ENCODE data around the gene PACSIN2. TPM values are rescaled to one million over a fixed set of nuclear protein-coding genes. Genes with fewer than 3 reads are reported as not detected.

PACSIN2 gene
- total and polyA plus RNA-seq, 2 experiments from 2014 or later: 23.5 to 57.3 TPM

DNA sequence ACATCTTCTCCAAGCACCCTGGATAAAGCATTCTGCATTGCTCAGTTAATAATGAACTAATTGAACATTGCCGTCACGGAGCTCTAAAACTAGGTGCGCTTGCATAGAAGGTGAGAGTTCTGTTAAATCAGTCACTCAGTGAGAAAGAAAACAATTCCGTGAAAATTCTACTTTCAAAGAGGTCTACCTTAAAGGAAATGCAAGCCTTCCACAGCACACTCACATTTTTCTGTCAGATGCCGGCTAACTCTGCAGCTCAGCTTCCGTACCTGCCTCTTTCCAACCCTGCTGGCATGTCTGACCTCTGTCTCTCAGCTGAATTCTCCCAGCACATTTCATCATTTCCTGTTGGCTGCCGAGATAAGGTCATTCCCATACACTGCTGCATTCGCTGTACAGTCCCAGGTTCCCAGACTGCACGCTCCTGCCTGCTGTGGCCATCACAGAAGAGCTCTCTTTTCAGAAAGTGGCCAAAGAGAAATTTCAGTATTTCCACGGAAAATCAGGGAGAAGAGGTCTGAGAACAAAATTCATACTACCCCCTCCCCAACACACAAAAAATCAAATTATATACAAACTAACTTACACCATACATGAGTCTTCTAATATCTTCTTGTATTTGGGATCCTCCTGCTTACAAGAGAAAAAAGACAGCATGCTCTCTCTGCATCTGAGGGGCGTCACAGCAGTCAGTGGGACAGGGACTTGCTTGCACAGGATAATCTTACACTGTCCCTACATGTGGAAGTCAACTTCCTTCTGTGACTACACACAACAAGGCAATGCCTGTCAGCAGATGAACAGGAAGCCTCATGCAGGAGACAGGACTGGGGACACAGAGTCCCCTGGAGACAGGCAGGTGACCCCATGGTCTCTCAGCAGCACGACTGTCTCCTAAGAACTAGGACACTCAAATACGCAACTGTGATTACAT is 55.1 kb downstream of the PACSIN2 start:
- Mint-ChIP-seq H3K4me1 (peaks cover 65% of the 10 kb centered on the region), H3K9me3 (no peaks in the 10 kb centered on the region; the same call in 2 of the 3 replicates), H3K27me3 (ENCODE audit: insufficient read depth, low read depth, poor library complexity) (peaks cover 6% of the 10 kb centered on the region), H3K36me3 (ENCODE audit: low read depth) (peaks cover 11% of the 10 kb centered on the region; the same call in 2 of the 3 replicates), H3K4me3 (no peak overlapping the region; the same call in 2 of the 3 replicates), H3K27ac (peak overlapping the region; percentile 90)
- H3K9me2 ChIP-seq (ENCODE audit: insufficient read depth): no peaks in the 10 kb centered on the region
- peak; percentile 55 for DNase-seq (ENCODE audit: low spot score)
- TF ChIP-seq POLR2AphosphoS5 (IDR thresholded peaks at IDR 0.05; ENCODE audit: low read depth) (no peak), EZH2 (IDR thresholded peaks at IDR 0.05; ENCODE audit: low read depth, unreplicated experiment) (no peak), STAT1 (IDR thresholded peaks at IDR 0.05; ENCODE audit: unreplicated experiment) (no peak)
- TF ChIP-seq, protein P1, sequence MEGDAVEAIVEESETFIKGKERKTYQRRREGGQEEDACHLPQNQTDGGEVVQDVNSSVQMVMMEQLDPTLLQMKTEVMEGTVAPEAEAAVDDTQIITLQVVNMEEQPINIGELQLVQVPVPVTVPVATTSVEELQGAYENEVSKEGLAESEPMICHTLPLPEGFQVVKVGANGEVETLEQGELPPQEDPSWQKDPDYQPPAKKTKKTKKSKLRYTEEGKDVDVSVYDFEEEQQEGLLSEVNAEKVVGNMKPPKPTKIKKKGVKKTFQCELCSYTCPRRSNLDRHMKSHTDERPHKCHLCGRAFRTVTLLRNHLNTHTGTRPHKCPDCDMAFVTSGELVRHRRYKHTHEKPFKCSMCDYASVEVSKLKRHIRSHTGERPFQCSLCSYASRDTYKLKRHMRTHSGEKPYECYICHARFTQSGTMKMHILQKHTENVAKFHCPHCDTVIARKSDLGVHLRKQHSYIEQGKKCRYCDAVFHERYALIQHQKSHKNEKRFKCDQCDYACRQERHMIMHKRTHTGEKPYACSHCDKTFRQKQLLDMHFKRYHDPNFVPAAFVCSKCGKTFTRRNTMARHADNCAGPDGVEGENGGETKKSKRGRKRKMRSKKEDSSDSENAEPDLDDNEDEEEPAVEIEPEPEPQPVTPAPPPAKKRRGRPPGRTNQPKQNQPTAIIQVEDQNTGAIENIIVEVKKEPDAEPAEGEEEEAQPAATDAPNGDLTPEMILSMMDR (conservative IDR thresholded peaks at IDR 0.05; ENCODE audit: low read depth in 2 of 2): no peak
- peak; percentile 15 for ATAC-seq
- no peaks in the 10 kb centered on the region for H3F3A ChIP-seq (replicated peaks; ENCODE audit: low read depth)
- no peak overlapping the region for H3K4me3 ChIP-seq
- H3K4me1 ChIP-seq (ENCODE audit: insufficient read depth): peaks cover 48% of the 10 kb centered on the region
- H4K20me1 ChIP-seq (replicated peaks; ENCODE audit: insufficient read depth): peaks cover 47% of the 10 kb centered on the region
- H2AFZ ChIP-seq: no peak overlapping the region
- H3K27ac ChIP-seq (ENCODE audit: low read depth): peak overlapping the region; percentile 77
- no peaks in the 10 kb centered on the region for H3K27me3 ChIP-seq (ENCODE audit: insufficient read depth)
- H3K4me2 ChIP-seq: no peak overlapping the region
- H3K36me3 ChIP-seq (ENCODE audit: insufficient read depth): no peaks in the 10 kb centered on the region
- H3K79me2 ChIP-seq (replicated peaks; ENCODE audit: insufficient read depth): peaks cover 97% of the 10 kb centered on the region

DNA sequence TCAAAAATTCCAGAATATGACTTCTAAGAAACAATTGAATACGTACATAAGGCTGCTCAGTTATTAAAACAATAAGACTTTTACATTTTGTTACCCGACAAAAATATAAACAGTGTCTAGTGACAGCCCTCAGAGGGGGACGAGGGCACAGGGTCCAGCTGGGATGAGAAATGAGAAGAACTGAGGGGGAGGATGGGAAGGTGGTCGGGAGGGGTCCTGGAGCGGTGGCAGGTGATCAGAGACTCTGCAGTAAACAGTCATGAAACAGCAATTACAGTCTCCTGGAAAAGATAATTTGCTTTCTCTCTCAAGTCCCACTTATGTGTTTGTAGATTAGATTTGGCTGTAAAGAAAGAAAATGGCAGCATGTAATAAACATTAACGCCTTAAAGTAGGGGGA is 56.0 kb downstream of the PACSIN2 start:
- Histone ChIP-seq H3K9me2 (ENCODE audit: insufficient read depth) (no peaks in the 10 kb centered on the region), H3K79me2 (replicated peaks; ENCODE audit: insufficient read depth) (peaks cover 97% of the 10 kb centered on the region), H2AFZ (no peak overlapping the region), H3F3A (replicated peaks; ENCODE audit: low read depth) (no peaks in the 10 kb centered on the region), H3K36me3 (ENCODE audit: insufficient read depth) (no peaks in the 10 kb centered on the region), H4K20me1 (replicated peaks; ENCODE audit: insufficient read depth) (peaks cover 50% of the 10 kb centered on the region), H3K27ac (ENCODE audit: low read depth) (peak overlapping the region; percentile 77; the same call in 1 of the 2 replicates), H3K4me1 (ENCODE audit: insufficient read depth) (peaks cover 52% of the 10 kb centered on the region), H3K4me2 (no peak overlapping the region), H3K27me3 (ENCODE audit: insufficient read depth) (no peaks in the 10 kb centered on the region), H3K4me3 (no peak overlapping the region)
- DNase-seq (ENCODE audit: low spot score) (no peak), ATAC-seq (no peak)
- peaks cover 11% of the 10 kb centered on the region; the same call in 2 of the 3 replicates for H3K36me3 Mint-ChIP-seq (ENCODE audit: low read depth)
- H3K27me3 Mint-ChIP-seq (ENCODE audit: insufficient read depth, low read depth, poor library complexity): peaks cover 6% of the 10 kb centered on the region
- no peaks in the 10 kb centered on the region; the same call in 2 of the 3 replicates for H3K9me3 Mint-ChIP-seq
- no peak overlapping the region for H3K4me3 Mint-ChIP-seq
- H3K4me1 Mint-ChIP-seq: peaks cover 60% of the 10 kb centered on the region
- H3K27ac Mint-ChIP-seq: no peak overlapping the region
- no peak for TF ChIP-seq POLR2AphosphoS5 (IDR thresholded peaks at IDR 0.05; ENCODE audit: low read depth)
- TF ChIP-seq ZNF331 (CRISPR knock-in tag; IDR thresholded peaks at IDR 0.05; ENCODE audit: low read depth): no peak
- TF ChIP-seq, protein P2, sequence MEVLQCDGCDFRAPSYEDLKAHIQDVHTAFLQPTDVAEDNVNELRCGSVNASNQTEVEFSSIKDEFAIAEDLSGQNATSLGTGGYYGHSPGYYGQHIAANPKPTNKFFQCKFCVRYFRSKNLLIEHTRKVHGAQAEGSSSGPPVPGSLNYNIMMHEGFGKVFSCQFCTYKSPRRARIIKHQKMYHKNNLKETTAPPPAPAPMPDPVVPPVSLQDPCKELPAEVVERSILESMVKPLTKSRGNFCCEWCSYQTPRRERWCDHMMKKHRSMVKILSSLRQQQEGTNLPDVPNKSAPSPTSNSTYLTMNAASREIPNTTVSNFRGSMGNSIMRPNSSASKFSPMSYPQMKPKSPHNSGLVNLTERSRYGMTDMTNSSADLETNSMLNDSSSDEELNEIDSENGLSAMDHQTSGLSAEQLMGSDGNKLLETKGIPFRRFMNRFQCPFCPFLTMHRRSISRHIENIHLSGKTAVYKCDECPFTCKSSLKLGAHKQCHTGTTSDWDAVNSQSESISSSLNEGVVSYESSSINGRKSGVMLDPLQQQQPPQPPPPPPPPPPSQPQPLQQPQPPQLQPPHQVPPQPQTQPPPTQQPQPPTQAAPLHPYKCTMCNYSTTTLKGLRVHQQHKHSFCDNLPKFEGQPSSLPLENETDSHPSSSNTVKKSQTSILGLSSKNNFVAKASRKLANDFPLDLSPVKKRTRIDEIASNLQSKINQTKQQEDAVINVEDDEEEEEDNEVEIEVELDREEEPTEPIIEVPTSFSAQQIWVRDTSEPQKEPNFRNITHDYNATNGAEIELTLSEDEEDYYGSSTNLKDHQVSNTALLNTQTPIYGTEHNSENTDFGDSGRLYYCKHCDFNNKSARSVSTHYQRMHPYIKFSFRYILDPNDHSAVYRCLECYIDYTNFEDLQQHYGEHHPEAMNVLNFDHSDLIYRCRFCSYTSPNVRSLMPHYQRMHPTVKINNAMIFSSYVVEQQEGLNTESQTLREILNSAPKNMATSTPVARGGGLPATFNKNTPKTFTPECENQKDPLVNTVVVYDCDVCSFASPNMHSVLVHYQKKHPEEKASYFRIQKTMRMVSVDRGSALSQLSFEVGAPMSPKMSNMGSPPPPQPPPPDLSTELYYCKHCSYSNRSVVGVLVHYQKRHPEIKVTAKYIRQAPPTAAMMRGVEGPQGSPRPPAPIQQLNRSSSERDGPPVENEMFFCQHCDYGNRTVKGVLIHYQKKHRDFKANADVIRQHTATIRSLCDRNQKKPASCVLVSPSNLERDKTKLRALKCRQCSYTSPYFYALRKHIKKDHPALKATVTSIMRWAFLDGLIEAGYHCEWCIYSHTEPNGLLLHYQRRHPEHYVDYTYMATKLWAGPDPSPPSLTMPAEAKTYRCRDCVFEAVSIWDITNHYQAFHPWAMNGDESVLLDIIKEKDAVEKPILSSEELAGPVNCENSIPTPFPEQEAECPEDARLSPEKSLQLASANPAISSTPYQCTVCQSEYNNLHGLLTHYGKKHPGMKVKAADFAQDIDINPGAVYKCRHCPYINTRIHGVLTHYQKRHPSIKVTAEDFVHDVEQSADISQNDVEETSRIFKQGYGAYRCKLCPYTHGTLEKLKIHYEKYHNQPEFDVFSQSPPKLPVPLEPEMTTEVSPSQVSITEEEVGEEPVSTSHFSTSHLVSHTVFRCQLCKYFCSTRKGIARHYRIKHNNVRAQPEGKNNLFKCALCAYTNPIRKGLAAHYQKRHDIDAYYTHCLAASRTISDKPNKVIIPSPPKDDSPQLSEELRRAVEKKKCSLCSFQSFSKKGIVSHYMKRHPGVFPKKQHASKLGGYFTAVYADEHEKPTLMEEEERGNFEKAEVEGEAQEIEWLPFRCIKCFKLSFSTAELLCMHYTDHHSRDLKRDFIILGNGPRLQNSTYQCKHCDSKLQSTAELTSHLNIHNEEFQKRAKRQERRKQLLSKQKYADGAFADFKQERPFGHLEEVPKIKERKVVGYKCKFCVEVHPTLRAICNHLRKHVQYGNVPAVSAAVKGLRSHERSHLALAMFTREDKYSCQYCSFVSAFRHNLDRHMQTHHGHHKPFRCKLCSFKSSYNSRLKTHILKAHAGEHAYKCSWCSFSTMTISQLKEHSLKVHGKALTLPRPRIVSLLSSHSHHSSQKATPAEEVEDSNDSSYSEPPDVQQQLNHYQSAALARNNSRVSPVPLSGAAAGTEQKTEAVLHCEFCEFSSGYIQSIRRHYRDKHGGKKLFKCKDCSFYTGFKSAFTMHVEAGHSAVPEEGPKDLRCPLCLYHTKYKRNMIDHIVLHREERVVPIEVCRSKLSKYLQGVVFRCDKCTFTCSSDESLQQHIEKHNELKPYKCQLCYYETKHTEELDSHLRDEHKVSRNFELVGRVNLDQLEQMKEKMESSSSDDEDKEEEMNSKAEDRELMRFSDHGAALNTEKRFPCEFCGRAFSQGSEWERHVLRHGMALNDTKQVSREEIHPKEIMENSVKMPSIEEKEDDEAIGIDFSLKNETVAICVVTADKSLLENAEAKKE (CRISPR knock-in tag; IDR thresholded peaks at IDR 0.05): no peak
- no peak for TF ChIP-seq ZNF114 (CRISPR knock-in tag; IDR thresholded peaks at IDR 0.05)
- TF ChIP-seq, protein P1 (conservative IDR thresholded peaks at IDR 0.05; ENCODE audit: low read depth in 2 of 2): no peak
- no peak for TF ChIP-seq EZH2 (IDR thresholded peaks at IDR 0.05; ENCODE audit: low read depth, unreplicated experiment)
- no peak for TF ChIP-seq CREB1 (CRISPR knock-in tag; IDR thresholded peaks at IDR 0.05; ENCODE audit: low read depth)
- no peak for TF ChIP-seq NANOG (IDR thresholded peaks at IDR 0.05; ENCODE audit: borderline replicate concordance)

Data from GM23338 (cell line).